Islet precursor cell (in vitro differentiated cells): ENCODE data around the gene EDRF1.
A peak's percentile ranks its signal among the peaks of the same experiment; 100 is the strongest.
"Not testable (repeated sequence)": the region's sequence is repeated elsewhere in the genome, so short reads cannot be mapped to it uniquely, and the experiment has no call there.

Experiments used
- DNase-seq: peaks from one replicate; pipeline ENCODE4 v3.0.0-alpha.2; 2018

EDRF1 gene

DNA sequence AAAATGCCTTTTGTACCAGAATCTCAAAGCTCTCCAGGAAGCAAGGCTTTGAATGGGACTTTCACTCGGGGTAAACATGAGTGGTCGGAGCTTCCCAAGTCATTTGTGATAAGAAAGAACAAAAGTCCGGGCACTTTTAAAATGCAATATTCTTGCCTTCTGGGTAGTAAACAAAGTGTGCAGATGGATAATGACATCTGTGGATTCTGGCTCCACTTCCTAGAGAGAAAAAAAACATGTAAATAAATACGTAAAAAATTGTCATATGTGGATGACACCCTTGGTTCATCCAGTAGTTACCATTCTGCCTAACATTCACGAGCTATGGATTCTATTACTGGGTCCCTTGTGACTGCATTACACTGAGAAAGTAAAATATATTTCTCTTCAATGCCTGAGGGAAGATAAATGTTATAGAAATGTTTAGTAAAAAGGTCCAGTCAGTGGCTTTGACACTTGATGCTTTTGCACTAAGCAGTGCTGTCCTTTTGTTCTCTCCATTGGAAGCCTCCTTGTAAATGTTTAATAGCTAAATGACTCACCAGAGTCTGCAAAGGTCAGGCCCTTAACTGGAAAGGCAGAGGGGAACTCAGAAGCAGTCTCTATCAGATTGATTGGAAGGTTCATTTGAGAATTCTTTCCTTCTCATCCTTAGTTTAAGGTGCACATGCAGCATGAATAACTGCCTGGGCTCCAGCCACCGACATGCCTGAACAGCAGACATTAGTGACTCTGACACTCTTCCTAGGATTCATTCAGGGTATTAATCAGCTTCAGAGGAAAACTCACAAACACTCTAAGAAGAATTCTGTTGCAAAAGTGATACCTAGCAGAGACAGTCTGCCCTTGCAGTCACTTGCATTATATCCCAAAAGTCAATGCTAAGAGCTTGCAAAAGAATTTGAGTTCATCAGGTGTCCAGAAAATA lies 11.7 kb upstream of the EDRF1 start:
- DNase-seq: peak; percentile 66

DNA sequence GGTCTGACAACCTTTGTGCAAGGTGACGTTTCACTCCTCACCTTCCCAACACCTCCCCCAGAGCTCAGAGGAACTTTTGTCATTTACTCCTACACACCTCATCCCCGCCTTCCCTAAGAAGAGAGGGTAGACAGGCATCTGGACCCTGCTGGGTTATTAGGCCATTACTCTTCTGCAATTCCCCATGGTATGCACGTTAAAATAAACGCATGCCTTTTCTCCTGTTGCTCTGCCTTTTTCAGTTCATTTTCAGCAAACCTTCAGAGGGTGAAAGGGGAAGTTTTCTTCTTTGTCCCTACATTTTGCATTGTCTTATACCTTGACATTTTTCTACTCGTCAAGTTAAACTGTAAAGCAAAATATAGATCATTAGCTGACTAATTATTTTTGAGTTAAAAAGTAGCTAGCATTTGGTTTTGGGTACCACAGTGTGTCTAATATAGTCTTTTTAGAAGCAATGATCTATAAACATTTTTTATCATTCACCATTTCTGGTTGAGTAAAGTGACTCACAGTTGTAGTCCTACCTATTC lies 10.5 kb upstream of the EDRF1 start:
- DNase-seq: no peak

DNA sequence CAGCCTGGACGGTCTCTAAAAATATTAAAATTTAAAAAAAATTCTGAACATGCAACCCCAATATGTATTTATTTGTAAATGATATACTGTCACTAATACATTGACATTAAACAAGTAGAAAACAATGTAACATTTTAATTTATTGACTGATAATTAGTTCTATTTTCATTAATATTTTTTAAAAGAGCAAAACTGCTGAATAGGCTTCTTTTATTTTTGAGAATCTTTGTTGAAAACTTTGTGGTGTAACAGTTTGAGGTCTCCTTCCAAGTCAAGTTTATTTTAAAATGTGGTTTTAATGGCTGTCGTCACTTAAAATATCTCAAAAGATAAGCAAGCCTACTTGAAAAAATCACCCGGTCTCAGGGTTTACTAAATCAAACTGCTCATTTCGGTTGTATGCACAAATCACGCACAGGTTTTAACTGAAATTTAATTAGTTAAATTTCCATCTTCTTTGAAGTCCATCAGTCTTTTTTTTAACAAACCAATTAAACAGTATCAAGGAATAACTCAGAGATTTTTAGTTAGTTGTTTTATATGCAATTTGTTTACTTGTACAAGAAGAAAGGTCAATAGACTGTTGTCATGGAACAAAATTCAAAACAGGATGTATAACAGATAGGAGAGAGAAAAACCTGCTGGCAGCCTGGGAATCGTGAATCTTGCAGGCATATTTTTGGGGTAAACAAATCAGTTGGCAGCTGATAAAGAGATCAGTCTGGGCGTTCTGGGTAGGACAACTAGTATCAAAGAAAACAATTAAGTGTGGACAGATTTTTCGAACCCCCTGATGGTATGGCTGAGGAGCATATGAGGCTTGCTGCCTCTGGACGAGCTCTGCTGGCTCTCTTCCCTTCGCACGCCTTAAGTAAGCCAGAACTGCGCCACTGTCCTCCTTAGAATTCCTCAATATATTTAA lies 9.7 kb upstream of the EDRF1 start:
- no peak for DNase-seq

DNA sequence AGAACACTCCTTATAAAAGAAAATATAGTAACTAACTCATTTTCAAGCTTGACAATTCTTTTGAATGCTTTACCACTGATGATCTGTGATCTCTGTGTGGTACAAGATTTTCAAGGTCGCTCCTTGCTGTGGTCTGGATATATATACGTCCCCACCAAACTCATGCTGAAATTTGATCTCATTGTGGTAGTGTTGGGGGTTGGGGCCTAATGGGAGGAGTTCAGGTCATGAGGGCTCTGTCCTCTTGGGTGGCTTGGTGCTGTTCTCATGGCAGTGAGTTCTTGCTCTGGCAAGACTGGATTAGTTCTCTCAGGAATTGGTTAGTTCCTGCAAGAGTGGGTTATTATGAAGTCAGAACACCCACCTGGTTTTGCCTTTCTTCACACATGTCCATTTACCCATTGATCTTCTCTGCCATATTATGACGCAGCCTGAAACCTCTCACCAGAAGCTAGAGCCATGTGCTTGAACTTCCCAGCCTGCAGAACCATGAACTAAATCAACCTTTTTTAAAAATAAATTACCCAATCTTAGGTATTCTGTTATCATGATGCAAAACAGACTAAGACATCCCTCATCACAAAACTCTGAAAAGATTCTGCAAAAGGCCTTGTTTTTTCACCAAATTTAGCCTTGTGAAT lies 8.3 kb upstream of the EDRF1 start:
- DNase-seq: no peak

DNA sequence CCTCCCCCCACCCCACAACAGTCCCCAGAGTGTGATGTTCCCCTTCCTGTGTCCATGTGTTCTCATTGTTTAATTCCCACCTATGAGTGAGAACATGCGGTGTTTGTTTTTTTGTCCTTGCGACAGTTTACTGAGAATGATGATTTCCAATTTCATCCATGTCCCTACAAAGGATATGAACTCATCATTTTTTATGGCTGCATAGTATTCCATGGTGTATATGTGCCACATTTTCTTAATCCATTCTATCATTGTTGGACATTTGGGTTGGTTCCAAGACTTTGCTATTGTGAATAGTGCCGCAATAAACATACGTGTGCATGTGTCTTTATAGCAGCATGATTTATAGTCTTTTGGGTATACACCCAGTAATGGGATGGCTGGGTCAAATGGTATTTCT lies 4.8 kb upstream of the EDRF1 start:
- DNase-seq: not testable (repeated sequence)

- DNase-seq: no peak
Observed at GRCh38 chr10:125720002-125720382, 483 bp downstream of the EDRF1 start.

- DNase-seq: no peak
Observed at GRCh38 chr10:125721035-125721434, 1.5 kb downstream of the EDRF1 start.

GRCh38 chr10:125722811-125723210 lies 3.3 kb downstream of the EDRF1 start:
- no peak for DNase-seq

- DNase-seq: no peak
Observed at GRCh38 chr10:125726914-125727313, 7.4 kb downstream of the EDRF1 start.

GRCh38 chr10:125727436-125727835 lies 7.9 kb downstream of the EDRF1 start:
- no peak for DNase-seq

- DNase-seq: no peak
Observed at GRCh38 chr10:125734148-125734547, 14.6 kb downstream of the EDRF1 start.

DNA sequence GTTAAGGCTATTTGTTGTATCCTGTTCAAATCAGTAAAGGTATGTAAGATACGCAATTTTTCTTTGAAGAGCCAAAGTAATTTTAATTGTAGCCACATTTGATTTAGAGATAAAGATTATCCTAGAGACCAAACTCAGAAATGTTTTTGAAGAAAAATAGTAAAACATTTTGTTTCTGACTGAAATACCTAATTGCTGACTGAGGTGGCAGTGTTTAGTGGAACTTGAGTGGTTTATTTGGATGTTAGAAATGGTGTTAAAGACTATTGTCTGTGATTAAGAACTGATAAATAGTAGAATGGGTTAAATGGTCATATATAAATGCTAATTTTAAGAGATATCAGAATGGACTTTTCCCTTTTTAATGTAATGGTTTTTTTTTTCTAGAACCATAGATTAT lies 15.3 kb downstream of the EDRF1 start:
- no peak for DNase-seq

GRCh38 chr10:125738206-125738605 lies 18.7 kb downstream of the EDRF1 start:
- no peak for DNase-seq

DNA sequence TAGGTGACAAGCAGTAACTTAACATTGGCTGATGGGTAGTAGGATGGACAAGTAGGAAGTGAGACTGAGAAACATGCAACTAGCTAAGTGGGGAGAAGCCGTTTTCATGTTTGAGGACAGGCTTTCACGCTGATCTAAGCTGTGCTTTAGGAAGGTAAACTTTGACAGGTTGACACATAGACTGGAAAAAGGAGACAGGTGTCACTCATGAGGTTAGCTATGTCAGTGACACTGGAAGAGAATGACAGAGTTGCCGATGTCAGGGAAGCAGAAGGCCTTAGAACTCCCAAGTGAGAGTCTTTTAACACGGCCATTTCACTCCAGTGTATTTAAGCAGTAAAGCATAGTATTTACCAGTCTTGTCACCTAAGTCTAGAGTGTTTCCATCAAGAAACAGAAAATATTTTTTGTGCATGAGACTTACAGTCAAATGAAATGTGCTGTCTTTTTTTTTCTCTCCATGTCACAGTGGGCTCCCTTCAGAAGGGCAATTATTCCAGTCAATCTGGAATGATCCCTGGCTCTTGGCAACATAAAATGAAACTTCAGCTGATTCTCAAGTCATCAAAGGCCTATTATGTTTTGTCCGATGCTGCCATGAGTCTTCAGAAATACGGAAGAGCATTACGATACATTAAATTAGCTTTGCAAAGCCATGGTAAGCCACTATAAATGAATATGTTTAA lies 20.6 kb downstream of the EDRF1 start:
- DNase-seq: no peak

DNA sequence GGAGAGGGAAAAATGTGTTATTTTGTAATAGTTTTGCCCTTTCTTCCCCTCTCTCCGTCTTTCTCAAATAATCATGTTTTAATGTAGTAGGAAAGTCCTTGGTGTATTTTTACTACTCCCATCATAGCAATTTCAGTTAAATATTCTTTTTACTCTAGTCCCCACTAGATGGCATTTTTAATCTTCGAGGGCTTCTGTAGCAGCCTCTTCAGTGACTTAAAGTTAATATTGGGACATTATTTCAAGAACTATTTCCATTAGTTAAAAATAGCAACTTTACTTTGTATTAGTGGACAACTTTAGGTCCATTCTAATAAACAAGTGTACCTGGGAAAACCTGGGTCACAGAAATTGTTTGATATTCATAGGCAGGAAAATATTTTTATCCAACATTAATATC lies 23.0 kb downstream of the EDRF1 start:
- no peak for DNase-seq

DNA sequence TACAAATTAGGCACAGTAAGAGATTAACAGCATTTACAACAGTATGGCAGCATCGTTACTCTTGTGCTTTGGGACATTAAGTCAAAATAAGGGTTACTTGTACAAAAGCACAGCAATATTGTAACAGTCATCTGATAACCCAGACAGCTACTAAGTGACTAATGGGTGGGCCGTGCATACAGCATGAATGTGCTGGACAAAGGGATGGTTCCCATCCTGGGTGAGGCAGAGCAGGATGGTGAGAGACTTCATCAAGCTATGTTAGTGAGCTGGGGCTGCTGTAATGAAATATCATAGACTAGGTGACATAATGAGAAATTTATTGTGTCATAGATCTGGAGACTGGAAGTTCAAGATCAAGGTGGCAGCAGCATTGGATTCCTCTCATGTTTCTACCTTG lies 25.4 kb downstream of the EDRF1 start:
- DNase-seq: no peak

DNA sequence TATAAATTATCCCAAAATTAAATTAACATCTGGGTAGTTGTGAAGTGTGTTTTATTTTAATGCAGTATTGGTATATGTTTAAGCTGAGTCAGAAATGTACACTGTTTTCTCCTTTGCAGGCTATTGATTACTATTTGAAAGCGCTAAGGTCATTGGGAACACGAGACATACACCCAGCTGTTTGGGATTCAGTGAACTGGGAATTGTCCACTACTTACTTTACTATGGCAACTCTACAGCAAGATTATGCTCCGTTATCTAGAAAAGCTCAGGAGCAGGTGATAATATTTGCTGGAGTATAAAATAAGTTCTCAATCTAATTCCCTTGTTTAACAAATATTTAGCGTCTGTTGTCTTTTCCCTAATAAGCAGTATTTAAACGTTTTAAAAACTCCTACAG lies 27.9 kb downstream of the EDRF1 start:
- no peak for DNase-seq

DNA sequence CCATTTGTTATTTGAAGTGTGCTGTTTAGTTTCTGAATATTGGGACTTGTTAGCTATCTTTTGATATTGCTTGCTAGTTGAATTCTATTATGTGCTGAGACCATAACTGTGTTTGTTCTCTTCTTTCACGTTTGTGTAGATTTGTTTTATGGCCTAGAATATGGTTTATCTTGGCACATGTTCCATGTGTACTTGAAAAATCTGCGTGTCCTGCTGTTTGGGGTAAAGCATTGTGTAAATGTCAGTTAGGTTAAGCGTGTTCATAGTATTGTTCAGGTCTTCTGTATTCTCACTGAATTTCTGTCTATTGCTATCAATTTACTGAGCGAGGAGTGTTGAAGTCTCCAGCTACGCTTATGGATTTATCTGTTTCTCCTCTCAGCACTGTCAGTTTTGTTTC lies 36.7 kb downstream of the EDRF1 start:
- DNase-seq: no peak

DNA sequence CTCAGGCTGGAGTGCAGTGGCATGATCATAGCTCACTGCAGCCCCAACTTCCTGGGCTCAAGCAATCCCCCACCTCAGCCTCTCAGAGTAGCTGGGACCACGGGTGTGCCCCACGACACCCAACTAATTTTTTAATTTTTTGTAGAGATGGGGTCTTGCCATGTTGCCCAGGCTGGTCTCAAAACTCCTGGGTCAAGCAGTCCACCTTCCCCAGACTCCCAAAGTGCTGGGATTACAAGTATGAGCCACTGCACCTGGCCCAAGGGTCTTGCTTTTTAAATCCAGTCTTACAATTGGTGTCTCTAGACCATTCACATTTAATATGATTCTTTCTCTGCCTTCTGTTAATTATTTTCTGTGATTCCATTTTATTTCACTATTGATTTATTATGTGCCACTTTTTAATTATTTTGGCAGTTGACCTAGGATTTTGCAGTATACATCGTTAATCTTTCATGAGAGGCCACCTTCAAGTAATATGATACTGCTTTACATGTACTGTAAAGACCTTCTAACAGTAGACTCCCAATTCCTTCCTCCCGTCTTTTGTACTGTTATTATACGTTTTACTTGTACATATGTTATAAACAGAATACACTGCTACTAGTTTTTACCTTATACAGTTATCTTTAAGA lies 37.5 kb downstream of the EDRF1 start:
- DNase-seq: no peak

DNA sequence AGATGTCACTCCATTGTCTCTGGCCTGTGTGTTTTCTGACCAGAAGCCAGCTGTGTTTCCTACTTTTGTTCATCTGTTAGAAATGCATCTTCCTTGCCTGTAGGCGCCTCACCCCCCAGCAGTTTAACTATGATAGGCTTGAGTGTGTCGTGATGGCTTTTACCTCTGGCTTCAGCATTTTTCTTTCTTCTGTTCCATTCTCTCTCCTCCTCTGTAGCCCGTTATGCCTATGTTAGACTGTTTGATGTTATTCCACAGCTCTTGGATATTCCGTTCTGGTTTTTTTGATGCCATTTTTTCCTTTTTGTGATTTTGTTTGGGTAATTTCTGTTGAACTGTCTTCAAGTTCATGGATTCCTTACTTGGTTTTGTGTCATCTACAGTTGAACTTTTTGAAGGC lies 38.2 kb downstream of the EDRF1 start:
- DNase-seq: no peak

- DNase-seq: no peak
Observed at GRCh38 chr10:125761961-125762360, 42.5 kb downstream of the EDRF1 start.
